ENCODE results near the gene IP6K1.

Gene IP6K1

DNA sequence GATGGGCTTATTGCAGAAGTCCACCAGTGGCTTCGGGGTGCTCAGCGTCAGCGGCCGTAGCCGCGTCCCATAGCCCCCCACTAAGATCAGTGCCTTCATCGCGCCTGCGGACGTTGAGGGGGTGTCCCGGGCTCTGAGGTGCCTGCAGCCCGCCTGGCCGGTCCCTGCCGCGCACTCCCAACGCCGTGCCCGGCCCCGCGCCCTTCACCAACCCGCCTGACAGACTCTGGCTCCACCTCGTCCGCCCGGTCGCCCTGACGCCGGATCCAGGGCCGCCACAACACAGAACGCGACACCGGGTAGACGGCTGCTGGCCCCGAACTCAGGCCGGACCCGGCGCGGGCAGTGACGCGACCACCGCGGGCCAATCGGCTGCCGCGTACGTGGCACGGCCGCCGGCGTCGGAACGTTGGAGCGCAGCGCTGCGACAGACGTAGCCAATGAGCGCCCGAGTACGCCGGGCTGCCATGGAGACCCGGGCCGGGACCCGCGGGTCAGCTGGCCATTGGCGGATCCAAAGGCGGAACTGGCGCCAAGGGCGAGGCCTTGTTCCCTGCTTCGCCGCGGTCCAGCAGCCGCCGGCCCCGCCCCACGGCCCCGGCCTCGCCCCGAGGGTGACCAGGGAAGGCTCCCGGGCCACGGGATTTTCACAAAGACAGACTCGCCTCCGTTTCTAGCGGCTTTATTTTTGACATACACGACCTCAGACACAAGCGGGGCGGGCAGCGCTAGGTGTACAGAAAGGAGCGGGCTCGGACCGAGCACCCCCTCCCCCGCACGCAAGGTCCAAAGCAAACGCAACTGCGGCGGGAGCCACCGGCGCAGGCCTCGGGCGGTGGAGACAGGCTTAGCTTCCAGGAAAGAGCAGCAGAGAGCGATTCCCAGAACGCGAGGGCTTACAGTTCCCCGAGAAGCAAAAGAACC, 62.5 kb downstream of the IP6K1 start, which contains the start of gene GMPPB:
TSS of gene GMPPB (minus strand) at position 324 of the 924 bp plus-strand sequence. CDS start at position 99, 225 bp downstream.
- peak; percentile 89 for DNase-seq (ENCODE audit: low read depth)

DNA sequence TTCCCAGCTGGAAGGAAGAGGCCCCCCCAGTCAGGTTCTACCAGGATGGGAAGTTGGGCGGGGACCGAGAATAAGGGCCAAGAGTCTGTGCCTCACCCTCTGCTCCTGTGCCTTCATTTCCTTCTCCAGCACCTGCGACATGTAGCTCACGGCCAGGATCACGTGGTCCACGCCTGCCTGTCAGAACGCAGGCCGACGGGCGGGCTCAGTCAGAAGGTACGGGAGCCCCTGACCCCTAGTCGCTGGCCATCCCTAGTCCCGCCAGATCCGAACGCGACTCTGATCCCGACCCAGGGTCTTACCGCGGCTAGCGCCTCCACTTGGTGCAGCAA, 63.1 kb downstream of the IP6K1 start:
- peak; percentile 51 for DNase-seq (ENCODE audit: low read depth)

DNA sequence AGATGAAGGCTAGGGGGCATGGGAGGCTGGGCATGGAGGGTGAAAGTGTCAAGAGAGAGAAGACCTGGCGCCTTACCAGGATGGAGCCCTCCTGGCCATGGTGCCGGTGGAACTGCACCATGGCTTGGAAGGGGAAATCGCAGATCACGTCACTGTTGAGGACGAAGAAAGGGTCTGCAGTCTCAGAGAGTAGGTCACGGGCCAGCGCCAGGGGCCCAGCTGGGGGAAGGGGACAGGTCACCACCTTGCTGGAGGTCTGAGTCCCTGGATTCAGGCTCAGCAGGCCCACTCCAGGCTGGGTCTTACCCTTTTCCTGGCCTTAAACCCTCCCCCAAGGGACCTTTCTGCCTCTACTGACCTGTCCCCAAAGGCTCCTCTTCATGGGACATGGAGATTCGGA, 63.4 kb downstream of the IP6K1 start:
- DNase-seq (ENCODE audit: low read depth): no peak

DNA sequence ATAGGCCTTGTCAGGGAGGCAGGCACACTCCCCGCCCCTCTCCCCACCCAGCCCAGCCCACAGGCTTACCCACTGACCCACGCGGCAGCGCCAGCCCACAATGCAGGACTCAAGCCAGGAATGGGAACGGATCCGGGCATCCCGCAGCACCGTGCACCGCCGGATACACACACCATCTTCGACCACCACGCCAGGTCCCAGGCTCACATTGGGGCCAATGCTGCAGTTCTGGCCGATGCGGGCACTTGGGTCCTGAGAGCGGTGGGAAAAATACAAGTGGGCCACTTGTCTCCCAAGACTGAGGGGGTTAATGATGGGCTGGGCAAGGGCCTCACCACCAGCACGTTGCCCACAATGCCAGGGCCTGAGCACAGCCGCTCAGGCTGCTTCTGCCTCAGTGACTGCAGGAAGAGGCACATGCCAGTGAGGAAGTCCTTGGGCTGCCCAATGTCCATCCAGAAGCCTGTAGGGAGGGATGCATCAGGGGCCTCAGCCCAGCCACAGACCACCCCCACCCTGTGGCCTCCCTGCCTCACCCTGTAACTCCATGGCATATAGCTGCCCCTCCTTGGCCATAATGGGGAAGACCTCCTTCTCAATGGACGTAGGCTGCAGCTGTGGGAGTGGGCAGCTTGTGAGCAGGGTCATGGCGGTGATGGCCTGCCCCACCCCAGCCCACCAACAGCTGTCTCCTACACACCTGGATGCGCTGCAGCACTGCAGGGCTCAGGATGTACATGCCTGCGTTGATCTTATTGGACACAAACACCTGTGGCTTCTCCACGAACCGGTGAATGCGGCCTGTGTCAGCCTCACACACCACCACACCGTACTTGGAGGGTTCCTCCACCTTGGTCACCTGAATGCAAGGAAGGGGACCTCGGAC, 64.2 kb downstream of the IP6K1 start:
- DNase-seq (ENCODE audit: low read depth): no peak

DNA sequence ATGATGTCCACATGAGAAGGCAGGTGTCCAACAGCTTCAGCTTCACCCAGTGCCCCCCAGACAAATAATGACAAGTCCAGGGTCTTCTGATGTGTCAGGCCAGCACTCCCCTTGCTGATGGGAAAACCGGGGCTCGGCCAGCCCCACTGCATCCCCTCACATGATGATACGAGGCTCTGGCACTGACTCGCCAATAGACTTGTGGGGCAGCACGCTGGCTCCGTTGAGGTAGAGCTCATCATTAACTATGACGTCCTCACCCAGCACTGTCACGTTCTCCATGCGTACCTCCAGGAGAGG, 64.8 kb downstream of the IP6K1 start:
- no peak for DNase-seq (ENCODE audit: low read depth)

DNA sequence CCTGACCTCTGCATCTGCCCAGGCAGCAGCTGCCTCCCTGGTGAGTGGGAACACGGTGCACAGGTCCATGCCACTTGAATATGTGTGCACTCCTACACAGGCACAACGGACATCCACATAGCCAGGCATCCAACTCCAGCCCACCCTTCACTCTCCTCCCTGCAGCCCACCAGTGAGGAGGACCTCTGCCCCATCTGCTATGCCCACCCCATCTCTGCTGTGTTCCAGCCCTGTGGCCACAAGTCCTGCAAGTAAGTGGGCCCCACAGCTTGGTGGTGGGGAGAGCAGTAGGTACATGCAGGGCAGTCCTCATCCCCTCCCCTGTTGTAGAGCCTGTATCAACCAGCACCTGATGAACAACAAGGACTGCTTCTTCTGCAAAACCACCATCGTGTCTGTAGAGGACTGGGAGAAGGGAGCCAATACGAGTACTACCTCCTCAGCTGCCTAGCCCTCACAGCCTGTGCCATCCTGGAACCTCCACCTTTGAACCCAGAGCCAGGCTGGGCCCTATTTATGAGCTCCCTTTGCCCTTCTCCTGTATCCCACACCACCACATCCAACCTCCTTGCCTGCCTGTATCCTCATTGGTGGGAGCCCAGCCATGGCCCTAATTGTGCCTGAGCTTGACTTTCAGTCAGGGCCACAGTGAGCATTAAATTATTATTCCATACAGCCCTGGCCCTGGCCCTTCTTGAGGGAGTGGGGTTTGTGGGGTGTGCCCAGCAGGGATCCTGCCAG, 65.3 kb downstream of the IP6K1 start:
- DNase-seq (ENCODE audit: low read depth): no peak

DNA sequence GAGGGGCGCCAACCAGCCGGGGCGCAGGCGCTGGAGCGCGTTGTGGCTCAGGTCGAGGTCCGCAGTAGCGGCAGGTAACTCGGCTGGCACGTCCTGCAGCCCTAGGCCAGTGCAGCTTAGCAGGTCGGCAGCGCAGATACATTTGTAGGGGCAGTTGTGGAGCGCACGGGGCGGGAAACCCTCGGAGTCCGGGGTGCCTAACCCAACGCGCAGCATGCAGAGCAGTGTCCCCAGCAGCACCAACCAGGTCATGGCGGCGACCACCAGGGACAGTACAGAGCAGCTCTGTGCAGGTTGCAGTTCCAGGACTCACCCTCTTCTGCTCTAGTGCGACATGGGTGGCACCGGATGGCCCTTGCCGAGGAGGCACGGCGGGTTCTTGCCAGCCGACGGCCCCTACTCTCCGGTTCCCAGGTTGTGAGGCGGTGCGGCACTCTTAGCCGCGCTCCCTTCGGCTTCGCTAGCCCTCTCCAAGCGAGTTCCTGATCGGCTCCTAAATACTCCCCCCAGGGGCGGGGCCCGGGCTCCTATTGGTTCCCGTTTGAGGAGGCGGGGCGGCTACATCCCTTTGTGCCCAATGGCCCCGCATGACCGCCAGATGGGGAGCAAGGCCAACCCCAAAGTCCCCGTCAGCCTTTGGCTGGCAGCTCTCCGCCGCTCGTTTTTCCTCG, 67.0 kb downstream of the IP6K1 start, which contains the start of gene AMIGO3:
TSS of gene AMIGO3 (minus strand) at position 471 of the 671 bp plus-strand sequence. CDS start at position 252, 219 bp downstream.
- peak; percentile 91 for DNase-seq (ENCODE audit: low read depth)

DNA sequence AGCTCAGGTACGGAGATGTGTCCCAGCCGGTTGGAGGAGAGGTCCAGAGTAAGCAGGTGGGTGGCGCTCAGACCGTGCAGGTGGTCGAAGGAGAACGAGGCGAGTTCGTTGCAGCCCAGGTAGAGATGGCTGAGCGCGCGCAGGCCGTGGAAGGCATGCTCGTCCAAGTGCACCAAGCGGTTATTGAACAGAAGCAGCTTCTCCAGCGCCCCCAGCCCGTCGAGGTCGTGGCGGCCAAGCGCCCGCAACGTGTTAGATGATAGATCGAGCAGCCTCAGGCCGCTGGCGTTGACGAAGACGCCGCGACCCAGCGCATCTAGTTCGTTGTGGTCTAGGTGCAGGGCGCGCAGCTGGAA, 67.5 kb downstream of the IP6K1 start:
- DNase-seq (ENCODE audit: low read depth): no peak

DNA sequence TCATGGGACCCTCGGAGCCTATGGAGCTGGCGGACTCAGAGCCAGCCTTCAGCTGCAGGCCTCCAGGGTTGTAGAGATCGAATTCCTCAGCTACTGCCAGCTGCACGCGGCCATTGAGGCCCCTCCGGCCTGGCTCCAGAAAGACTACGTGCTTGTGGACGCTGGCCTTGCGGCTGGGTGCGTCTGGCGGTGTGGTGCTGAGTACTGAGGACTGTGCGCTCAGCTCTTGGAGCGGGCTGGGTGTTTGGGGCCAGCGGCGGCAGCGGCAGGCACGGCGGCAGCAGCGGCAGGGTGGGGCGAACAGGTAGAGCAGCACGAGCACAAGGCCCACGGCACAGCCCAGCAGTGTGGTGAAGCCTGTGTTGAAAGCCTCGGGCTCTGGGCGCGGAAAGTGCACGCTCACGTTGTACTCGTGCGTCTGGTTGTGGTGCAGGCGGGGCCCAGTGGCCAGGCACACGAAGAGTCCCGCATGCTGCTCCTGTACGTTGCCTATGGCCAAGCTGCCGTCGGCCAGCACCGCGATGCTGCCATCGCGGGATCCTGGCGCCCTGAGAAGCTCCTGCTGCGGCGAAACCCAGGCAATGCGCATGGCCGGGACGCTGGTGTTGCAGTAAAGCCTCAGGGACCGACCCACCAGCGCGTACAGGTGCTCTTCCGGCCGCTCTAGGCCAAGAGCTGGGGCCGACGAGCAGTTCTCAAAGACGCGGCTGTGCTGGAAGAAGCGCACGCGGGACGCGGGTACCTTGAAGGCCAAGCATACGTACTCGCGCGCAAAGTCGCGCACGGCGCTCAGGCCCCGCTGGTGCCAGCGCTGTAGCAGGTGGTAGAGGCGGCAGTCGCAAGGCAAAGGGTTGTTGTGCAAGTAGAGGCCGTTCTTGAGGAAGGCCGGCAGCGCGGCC, 68.1 kb downstream of the IP6K1 start:
- no peak for DNase-seq (ENCODE audit: low read depth)

DNA sequence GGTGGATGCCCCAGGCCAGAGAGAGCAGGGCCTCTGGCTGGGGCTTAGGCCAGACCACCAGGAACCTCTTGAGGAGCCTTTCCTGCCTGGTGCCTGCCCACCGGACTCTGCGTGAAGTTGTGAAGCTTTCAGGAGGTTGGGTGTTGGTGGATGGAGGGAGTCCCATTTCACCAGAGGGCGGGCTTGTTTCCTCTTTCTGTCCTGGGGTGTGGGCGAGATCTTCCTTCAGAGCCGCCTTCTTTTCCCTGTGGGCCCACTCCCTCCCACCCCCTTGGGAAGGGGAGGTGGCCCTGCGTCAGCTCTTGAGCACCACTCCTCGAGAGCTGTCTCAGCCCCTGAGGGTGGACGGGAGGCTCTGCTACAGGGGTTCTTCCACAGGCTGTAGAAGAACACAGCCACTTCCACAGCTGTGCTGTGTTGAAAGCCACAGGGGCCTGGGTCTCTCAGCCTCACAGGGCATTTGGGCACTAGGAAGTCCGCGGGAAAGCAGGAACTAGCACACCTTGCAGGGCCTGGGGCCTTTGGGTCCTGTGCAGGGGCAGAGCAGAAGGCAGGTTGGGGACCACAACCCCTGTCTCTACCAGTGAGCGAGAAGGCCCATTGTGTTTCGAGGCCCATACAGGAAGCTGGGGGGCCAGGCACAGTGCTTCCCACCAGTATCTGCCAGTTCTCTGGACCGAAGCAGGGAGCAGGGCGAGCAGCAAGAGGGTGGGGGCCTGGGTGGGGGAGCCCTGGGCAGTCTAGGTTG, 69.0 kb downstream of the IP6K1 start:
- DNase-seq (ENCODE audit: low read depth): no peak

DNA sequence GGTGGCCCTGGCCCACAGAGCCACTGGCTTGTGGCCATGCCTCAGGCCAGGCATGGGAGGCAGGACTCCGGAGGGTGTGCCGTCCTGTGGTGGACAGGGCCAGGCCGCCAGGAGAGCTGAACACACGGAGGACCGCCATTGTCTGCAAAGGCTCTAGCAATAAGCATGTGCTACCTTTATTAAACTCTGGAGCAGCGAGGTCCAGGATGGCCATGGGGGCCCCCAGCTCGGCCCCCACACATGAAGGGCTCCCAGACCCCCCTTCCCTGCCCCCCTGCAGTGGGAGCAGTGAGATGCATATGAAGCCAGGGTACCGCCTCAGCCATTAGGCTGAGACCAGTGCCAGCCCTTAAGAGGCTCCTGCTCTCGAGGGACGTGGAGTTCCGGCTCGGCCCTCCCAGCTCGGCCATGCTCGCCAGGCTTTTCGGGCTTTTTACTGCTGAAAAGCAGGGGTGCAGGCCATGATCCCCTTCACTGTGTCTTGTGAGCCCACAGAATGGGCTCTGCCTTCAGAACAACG, 69.6 kb downstream of the IP6K1 start:
- no peak for DNase-seq (ENCODE audit: low read depth)

DNA sequence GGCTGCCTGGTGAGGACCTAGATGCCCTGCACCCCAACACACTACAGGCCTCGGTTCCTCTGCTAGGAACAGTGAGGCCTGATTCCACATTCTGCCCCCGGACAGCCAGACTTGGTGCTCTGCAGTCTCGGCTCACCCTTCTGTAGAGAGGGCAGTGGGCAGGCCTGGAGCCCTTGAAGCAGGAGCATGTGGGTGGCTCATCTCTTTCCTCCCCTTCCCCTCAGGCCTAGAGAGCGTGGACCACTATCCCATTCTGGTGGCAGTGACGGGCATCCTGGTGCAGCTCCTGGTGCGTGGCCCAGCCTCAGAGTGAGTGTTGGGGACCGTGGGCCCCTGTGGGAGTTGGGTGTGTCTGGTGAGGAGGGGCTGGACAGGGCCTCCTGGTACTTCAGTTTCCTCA, 70.2 kb downstream of the IP6K1 start:
- DNase-seq (ENCODE audit: low read depth): no peak

DNA sequence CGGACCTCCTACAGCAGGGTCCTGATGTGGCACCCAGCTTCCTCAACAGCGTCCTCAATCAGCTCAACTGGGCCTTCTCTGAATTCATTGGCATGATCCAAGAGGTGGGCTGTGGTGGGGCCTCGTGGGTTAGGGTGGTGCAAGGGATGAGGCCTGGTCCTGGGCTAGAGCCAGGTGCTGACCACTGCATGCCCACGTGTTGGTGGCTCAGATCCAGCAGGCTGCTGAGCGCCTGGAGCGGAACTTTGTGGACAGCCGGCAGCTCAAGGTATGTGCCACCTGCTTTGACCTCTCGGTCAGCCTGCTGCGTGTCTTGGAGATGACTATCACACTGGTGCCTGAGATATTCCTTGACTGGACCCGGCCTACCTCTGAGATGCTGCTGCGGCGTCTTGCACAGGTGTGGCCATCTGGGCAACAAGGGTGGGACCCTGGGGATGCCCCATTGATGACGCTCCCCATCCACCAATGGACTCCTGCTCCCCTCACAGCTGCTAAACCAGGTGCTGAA, 70.7 kb downstream of the IP6K1 start:
- DNase-seq (ENCODE audit: low read depth): no peak

DNA sequence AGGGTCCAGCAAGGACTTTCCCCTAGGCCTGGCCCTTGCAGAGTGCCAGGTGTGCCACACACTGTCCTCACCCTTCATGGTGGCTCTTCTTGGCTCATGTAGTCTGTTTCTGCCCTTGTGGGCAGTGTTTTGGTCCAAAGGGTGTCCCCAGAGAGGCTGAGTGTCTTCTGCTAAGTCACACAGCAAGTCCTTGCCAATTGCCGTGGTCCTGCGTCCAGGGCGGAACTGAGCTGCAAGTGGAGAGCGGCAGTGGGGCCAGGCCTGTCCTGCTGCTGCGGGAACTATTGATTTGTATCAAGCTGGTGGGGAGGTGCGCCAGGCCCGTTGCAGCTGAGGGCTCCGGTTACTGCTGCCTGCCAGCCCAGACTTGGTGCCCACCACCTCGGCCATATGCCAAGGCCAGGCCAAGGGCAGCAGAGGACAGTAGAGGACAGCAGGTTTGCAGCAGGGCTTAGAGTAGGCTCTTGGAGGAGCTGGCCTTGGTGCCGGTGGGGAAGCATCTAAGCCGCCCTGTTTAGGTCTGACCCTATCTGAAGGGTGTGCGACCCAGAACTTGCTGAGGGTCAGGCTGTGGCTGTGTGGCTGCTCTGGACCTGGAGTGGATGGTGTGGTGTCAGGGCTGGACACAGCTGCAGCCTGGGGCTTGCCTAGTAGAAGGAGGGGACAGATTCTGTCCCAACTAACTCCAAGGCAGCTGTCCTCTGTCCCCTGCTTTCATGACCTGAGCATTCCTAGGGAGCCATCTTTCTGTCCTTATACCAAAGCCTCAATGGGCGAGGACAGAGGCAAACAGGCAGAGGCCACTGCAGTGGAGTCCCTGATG, 71.4 kb downstream of the IP6K1 start:
- DNase-seq (ENCODE audit: low read depth): no peak

DNA sequence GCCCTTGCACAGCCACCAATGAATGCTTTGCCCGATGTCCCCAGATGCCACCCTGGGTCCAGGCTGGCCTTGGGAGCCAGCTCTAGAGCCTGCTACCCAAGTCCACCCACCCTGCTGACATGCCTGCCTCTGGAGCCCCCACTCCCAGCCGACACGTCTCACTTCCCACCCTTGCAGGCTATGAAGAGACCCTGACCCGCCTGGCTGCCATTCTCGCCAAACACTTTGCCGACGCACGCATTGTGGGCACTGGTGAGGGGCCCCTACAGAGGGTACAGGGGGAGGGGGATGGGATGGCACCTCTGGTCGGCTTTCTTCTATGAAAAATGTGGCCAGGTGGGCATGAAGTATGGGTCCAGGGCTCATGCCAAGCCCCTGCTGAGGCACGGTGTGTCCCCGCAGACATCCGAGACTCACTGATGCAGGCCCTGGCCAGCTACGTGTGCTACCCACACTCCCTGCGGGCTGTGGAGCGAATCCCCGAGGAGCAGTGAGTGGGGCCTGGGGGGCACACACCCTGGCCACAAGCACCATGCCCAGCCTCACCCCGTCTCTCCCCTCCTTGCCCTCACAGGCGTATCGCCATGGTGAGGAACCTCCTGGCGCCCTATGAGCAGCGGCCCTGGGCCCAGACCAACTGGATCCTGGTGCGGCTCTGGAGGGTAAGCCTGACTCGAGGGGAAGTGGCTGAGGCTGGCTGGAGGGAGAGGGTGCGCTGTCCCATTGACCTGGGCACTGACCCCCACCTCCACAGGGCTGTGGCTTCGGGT, 72.8 kb downstream of the IP6K1 start:
- no peak for DNase-seq (ENCODE audit: low read depth)

DNA sequence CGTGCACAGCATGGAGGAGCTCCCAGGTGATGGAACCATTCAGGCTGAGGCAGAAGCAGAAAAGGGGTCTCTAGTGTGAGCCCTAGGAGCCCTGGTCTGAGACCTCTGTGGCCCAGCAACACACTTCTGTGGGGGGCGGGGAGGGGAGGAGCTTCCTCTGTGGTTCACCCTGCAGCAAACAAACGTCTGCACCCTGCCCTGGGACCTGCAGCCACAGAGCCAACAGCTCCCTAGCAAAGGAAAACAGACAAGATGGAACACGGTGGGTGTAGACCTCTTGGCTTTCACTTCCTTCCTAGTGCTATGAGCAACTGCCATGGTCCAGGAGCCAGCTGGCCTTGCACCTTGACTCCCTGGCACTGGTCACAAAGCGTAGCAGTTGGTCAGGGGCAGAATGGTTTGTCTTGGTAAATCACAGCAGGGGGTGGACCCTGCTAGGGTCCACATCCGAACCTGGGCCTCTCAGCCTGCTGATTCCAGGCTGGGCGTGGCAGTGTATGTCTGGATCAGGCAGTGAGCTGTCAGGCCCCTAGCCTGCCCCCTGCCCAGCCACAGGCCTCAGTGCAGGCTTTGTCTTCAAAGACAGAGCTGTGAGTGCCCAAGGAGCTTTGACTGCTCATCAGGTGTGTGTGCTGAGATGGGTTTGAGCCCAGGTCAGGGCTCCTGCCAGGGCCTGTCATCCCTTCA, 73.6 kb downstream of the IP6K1 start:
- DNase-seq (ENCODE audit: low read depth): no peak

DNA sequence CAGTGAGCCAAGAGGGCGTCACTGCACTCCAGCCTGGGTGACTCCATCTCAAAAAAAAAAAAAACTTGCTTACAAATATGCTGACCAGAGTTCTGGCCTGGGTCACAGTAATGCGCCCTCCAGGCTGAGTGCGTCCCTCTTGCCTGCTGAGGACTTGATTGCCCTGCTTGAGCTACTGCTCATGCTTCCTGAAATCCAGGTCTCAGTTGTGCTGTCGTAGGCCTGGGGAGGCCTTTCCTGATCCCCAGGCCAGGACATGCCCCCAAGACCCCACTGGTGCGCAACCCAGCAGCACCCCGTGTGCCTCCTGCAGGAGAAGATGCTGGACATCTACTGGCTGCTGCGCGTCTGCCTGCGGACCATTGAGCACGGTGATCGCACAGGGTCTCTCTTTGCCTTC, 74.2 kb downstream of the IP6K1 start:
- no peak for DNase-seq (ENCODE audit: low read depth)
